Measurements from ENCODE around the gene RPP38.

The RPP38 gene, protein sequence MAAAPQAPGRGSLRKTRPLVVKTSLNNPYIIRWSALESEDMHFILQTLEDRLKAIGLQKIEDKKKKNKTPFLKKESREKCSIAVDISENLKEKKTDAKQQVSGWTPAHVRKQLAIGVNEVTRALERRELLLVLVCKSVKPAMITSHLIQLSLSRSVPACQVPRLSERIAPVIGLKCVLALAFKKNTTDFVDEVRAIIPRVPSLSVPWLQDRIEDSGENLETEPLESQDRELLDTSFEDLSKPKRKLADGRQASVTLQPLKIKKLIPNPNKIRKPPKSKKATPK

DNA sequence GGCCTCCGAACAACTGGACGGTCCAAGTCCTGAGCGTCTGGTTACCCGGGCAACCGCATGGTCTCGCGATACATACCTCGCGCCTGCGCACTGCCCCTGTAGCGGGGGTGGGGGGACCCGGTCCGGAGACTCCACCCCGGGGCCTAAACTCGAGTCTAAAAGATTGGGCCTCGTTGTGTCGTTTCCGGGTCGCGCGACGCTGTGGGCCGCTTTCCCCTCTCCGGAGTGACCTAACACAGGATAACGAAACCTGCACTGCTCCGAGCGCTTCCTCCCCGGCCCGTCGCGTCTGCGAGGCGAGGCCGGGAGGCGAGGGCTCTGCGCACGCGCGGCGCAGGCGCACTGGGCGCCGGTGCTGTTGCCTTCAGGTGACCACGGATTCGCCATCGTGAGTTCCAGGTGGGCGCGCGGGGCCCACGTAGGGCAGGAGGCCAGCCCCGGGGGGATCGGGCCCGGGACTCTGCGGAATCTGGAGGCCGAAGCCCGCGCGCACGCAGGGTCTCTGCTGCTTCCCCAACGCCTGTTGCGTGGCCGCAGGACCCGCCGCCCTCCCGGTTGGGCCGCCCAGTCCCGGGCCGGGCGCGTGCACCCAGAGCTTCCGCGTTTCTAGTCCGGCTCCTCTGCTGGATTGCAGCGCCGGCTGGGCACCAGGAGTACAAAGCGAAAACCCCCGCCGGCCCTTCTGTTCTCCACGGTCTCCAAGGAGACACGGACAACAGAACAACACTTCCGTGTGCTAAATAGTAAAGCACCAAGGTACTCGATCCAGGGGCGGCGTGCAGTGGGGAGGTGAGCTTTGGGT is at the start of gene RPP38:
RPP38 (plus strand) TSS at position 345 of the 802 bp plus-strand sequence. CDS start 5,960 bp downstream, outside the sequence.
- peak; percentile 98 for DNase-seq

DNA sequence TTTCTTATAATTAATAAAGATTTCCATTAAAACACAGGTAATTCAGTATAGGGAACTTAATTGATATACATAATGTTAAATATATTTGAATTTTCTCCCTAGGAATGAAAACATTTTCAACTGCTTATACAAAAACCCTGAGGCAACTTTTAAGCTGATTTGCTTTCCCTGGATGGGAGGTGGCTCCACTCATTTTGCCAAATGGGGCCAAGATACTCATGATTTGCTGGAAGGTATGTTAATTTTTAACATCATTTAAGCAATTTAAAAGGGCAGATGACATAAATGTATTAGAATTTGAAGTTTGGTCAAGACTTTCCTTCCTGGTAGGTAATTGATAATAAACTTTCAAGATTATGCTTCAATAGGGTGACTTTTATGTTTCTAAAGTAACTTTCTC is 47.6 kb upstream of the RPP38 start:
- no peak for DNase-seq

DNA sequence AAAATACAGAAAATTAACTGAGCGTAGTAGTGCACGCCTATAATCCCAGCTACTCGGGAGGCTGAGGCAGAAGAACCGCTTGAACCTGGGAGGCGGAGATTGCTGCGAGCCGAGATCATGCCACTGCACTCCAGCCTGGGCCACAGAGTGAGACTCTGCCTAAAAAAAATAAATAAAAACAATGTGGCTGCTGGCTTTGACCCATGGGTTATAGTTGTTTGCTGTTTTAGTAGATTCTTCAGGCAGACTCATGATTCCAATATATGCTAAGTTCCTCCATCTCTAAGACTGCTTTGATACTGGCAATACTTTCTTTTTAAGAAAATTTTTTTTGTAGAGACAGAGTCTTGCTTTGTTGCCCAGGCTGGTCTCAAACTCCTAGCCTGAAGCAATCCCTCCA is 45.0 kb upstream of the RPP38 start:
- DNase-seq = no peak

DNA sequence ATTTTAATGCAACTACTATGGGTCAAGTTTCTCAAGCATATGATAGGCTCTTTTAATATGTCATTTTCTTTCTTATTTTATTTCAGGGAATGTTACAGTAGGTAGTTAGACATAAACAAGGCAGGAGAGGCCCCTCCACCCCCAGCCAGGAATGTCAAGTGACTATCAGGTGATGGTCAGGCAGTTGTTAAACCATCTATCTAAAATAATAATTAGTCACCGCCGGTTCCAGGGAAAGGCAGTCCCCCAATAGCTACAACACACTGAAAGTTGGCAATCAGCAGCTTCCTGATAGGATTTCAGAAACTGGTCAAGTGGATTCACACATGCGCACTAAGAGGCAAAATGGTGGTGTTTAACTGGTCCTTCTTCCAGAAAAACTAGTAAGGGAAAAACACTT is 44.1 kb upstream of the RPP38 start:
- DNase-seq = no peak

DNA sequence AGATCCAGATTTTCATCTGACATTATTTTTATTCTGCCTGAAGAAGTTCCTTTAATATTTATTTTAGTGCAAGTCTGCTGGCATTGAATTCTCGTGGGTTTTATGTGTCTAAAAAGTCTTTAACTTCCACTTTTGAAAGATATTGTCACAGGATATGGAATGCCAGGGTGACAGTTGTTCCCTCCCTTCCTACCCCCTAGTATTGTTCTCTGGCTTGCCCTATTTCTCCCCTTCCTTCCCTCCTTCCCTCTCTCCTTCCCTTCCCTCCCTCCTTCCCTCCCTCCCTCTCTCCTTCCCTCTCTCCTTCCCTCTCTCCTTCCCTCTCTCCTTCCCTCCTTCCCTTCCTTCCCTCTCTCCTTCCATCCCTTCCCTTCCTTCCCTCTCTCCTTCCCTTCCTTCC is 38.5 kb upstream of the RPP38 start:
- no peak for DNase-seq

DNA sequence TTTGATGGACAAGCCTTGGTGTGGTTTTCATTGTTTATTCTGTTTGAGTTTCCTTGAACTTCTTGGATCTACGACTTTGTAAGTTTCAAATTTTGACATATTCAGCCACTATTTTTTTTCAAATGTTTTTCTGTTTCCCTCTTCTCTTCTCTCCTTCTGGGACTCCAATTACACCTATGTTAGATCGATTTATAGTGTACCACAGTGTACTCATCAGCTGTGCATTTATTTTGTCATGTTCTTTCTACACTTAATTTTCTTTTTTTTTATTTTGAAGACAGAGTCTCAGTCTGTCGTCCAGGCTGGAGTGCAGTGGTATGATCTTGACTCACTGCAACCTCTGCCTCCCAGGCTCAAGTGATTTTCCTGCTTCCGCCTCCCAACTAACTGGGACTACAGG is 37.2 kb upstream of the RPP38 start:
- no peak for DNase-seq

DNA sequence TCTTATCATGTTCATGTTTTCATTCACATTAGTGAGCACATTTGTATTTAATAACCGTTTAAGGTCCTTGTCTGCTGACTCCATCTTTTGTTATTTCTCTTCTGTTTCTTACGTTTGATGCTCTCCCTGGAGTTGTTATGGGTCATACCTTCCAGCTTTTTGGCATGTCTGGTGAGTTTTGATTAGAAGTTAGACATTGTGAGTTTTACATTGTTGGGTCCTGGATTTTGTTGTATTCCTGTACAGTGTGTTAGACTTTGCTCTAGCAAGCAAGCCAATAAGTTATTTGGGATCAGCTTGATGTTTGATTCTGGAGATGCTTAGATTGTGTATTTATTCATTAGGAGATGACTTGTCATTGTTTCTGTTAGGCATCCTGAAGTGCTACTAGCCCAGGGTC is 36.5 kb upstream of the RPP38 start:
- no peak for DNase-seq

DNA sequence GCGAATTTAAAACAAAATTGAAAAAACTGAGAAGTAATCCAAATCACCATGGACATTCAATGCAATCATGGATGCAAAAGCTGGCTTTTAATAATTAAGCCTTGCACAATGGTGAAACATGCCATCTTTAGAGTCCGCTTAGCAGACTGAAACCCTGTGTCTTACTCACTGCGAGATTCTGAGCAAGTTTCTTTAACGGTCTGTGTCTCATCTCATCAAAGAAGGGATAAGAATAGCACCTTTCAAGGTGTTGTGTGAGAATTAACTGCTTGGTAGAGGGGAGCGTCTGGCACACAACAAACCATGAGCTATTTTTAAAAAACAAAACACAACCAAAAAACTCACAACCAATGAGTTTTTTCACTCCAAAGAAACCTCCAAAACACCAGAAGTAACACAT is 30.0 kb upstream of the RPP38 start:
- DNase-seq = no peak

DNA sequence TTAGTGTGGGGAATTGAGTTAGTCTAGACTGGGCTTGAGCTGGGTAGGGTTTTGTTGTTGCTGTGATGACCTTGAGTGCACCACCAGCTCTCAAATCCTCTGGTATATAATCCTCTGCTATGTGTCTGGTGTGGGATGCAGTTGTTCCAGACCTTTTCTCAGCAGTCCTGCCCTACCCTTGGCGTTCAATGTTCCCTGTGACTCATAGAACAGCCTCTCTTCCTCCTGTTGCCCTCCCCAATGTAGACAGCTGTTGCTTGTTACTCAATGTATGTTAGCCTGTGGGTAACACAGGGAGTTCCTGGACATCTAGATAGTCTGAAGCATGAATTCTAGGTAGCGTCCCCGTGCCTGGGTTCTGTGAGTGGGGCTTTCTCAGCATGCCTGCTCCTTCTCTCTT is 28.4 kb upstream of the RPP38 start:
- DNase-seq = no peak

DNA sequence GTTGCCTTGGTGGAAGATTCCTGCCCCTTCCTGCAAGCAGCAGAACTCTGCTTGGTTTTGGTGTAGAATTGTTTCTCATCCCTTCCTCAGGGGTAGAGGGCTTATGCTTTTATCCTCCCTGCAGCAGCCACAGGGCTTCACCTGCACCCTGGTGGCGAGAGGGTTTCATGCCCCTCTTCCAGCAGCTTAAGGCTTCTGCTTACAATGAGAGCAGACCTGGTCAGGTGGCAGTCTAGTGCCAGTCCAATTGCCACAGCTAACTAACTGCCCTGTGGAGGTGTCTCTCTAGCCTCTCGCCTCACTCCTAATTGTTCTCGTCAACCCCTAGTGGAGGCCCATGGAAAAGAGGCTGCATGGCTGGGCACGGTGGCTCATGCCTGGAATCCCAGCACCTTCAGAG is 27.9 kb upstream of the RPP38 start:
- no peak for DNase-seq

DNA sequence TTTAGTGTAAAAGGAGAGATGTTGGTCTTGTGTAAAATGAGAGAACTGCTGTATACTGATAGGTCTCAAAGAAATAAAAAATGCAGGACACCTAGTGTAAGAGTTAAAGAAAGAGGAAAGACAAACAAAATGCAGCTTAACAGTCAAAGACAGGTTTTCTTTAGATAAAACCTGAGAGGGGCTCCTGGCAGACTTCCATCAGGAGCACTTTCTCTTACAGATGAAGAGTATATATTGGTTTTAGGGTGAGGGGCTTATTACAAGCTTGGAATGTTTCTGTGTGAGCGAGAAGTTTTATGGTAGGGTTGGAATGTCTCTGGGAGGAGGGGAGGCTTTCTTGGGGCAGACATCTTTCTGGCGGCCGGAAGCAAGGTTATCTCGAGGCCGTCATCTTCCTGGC is 24.8 kb upstream of the RPP38 start:
- DNase-seq = no peak

DNA sequence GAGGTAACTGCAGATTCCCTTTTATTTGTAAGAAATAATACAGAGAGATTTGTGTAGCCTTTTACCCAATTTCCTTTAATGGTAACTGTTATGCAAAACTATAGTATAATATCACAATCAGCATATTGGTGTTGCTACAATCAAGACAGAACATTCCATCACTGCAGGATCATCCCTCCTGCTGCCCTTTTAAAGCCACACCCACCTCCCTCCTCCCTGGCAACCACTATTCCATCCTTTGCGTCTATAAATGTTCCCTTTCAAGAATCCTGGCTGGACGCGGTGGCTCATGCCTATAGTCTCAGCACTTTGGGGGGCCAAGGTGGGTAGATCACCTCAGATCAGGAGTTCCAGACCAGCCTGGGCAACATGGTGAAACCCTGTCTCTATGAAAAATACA is 21.7 kb upstream of the RPP38 start:
- DNase-seq = no peak

DNA sequence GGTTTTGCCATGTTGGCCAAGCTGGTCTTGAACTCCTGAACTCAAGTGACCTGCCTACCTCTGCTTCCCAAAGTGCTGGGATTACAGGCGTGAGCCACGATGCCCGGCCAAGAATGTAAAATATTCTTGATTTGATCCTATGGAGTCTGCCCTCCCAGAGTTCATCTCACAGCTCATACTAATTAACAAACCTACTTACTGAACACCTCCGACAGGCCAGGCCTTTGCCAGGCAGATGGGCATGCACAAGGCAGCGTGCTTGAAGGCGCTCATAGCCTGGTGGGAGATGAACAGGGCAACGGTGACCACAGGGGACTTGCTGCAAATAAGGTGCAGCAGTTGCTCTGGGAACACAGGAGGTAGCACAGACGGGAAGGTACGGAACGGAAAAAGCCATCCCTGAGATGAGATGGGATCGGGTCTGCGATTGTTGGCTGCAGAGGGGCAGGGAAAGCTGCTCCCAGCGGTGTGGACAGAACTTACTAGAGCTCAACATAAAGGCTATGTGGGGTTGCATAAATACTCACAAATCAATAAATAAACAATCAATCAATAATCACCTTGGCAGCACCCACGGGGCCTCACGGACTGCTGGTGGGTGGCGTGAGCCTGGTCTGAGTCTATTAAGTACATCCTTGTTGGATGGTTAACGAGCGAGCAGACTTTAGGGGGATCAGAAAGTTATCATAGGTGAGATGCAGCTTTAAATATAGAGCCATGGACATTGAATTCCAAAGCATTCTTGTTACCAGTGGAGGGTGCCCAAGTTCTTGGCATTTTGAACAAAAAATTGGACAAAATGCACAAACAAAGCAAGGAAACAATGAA is 13.3 kb upstream of the RPP38 start:
- DNase-seq = no peak

DNA sequence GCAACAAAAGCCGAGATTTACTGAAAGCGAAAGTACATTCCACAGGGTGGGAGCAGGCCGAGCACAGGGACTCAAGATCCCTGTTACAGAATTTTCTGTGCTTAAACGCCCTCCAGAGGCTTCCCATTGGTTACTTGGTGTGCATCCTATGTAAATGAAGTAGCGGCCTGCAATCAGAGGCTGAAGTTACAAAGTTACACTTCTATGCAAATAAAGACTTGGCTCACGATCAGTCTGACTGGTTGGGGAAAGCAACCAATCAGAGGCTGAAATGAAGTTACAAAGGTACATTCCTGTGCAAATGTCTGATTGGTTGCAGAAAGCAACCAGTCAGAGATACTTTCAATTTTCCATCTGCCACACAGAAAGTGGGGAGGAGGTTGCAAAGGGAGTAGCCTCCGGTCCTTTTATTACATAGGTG is 12.6 kb upstream of the RPP38 start:
- DNase-seq = no peak

DNA sequence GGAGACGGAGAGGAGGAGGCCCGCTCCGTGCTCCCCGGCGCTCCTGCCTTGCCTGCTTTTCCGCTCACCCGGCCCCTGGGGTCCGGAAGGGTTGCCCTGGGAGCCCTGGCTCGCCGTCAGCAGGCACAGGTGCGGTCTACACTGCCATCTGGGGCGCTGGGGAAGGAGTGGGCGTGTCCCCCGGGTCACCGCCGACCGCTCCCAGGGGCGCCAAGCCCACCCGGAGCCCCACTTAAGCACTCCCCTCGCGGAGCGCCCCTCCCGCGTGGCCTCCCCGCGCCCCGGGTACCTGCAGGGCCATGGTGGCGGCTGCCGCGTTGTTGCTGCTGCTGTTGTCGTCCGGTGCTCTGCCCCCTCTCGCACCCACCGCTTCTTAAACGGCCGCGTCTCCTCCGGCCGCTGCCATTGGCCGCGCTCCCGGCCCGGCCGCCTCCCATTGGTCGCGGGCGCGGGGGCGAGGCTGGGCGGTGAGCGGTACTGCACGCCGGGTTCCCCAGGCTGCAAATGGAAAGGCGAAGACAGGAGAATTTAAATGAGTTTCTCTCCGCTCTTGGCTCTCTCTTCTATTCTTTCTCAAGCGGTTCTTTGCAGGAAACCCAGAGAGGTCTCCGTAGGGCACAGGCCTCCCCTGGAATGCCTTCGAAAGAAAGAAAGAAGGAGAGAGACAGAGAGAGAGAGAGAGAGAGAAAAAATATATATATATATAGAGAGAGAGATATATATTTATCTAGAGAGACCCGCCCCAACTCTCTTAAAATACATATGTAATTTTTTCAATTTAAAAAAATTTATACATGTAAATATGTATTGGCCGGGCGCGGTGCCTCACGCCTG is 8.5 kb upstream of the RPP38 start, which contains the start of gene ACBD7:
ACBD7 (minus strand) TSS at position 349 of the 834 bp plus-strand sequence; CDS start at position 301, 48 bp downstream.
- DNase-seq = peak; percentile 96

DNA sequence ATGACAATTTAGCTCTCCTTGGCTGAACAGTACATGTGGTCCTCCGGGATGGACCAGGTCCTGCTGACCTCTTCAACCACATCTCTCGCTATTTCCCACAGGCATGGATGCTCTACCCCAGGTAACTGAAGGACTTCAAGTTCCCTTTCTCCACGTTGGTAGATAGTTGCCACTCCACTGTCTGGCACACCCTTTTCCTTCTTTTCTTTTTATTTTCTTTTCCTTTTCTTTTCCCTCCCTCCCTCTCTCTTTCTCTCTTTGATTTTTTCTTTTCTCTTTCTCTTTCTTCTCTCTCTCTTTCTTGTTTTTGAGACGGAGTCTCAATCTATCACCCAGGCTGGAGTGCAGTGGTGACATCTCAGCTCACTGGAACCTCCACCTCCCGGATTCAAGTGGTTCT is 5.7 kb upstream of the RPP38 start:
- no peak for DNase-seq

DNA sequence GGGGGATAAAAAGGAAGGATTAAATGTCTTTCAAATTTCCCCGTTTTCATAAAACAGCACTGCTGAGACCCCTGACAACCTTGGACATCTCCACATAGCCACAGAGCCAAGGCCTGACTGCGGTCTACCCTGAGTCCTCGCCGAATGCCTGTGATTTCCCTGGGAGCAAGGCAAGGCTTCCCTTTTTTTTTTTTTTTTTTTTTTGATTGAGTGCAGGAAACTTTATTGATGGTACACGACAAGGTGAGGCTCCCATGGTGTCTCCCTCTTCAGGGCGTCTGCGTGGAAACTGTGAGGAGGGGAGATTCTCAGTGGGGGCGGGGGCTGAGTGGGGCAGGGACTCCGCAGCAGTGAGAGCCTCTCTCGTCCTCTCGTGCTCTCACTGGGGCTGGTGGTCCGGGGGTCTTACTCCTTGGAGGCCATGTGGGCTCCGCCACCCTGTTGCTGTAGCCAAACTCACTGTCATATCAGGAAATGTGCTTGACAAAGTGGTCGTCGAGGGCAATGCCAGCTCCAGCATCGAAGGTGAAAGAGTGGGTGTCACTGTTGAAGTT is 4.2 kb upstream of the RPP38 start:
- no peak for DNase-seq

DNA sequence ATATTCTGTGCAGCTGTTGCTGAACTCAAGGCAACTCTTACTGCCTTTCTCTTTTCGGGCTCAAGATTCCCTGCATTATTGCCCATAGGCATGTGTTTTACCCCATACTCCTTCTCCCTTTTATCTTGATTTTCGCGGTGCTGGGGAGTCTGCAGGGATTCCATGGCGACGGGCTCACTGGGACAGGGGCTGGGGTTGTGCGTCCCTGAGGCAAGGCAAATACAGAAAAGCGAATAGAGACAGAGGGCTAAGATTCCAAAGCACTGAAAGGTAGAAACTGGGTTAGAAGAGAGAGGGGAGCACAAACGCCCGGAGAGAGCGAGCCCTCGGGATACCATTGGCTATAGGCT is 519 bp upstream of the RPP38 start:
- DNase-seq = no peak

DNA sequence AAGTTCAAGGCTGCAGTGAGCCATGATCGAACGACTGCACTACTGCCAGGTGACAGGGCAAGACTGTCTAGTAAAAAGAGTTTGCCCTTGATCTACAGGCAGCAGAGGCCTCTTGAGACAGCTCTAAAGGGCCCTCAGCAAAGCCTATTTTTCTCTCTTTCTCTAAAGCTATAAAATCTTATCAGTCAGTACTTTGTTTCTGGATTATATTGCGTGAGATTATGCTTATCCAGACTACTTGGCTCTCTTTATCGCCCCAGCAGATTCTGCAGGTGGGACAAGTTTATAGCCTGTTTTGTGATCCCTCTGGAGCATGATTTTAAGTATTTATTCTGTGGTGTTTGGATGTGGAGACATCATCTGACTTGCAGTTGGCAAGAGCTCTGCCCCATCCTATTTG is 2.7 kb downstream of the RPP38 start:
- DNase-seq = no peak

DNA sequence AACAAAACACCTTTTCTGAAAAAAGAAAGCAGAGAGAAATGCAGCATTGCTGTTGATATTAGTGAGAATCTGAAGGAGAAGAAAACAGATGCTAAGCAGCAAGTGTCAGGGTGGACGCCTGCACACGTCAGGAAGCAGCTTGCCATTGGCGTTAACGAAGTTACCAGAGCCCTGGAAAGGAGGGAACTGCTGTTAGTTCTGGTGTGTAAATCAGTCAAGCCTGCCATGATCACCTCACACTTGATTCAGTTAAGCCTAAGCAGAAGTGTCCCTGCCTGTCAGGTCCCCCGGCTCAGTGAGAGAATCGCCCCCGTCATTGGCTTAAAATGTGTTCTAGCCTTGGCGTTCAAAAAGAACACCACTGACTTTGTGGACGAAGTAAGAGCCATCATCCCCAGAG is 6.4 kb downstream of the RPP38 start:
- no peak for DNase-seq

DNA sequence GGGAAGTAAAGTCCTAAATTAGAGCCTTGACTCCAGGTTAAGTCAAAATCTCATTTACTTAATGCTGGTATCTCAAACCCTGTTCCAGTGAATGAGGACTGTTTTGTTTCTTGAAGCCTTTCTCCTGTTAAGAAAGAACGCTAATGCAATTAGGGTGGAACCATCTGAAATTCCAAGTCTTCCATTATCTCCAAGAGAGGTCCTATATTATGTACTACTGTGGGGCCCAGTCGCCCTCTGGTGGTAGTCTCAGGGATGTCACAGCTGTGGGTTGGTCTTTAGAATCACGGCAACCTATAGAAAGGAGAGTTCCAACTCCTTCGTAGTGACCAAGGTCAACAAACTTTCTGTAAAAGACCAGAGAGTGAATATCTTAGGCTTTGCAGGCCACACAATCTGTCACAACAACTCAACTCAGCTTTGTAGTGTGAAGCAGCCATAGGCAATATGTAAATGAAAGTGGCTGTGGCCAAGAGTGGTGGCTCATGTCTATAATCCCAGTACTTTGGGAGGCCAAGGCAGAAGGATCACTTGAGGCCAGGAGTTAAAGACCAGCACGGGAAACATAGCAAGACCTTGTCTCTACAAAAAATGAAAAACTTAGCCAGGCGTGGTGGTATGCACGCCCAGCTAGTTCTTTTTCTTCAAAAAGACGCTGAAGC is 9.3 kb downstream of the RPP38 start:
- peak; percentile 76 for DNase-seq

DNA sequence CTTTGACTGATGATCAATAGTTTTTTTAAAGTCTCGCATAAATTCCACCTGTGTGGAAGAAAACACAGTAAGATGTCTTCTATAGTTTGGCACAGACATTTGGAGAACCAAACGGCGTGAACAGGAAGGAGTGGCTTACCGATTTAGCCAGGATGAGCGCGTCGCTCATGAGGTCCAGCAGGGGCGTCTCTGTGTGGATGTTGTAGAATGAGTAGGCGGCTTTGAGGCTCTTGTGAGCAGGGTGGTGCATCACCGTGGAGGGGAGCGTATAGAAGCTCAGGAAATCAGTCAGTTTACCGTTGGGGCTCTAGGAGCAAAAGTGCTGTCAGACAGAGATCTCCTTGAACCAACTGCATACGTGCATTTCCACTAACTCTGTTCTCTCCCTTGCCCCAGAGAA is 15.5 kb downstream of the RPP38 start:
- no peak for DNase-seq

Data from NCI-H146 (cell line).